A549 treated with dexamethasone at 1 μM for 4 hours (cell line): ENCODE results near the gene ZMAT3. TPM values are rescaled to one million over a fixed set of nuclear protein-coding genes. Genes with fewer than 3 reads are reported as not detected.

ENCODE experiments used
- total RNA-seq: library from RNA; stranded (reverse); fragments of 200-300 nt; extraction: Qiagen RNA extraction; gene quantifications from 5 replicates; pipeline ENCODE4 v1.2.3, GENCODE V29; 2022

The ZMAT3 gene, protein sequence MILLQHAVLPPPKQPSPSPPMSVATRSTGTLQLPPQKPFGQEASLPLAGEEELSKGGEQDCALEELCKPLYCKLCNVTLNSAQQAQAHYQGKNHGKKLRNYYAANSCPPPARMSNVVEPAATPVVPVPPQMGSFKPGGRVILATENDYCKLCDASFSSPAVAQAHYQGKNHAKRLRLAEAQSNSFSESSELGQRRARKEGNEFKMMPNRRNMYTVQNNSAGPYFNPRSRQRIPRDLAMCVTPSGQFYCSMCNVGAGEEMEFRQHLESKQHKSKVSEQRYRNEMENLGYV
- 5.4 to 9.4 TPM (median 7.8 TPM) in 5 replicates for total RNA-seq

DNA sequence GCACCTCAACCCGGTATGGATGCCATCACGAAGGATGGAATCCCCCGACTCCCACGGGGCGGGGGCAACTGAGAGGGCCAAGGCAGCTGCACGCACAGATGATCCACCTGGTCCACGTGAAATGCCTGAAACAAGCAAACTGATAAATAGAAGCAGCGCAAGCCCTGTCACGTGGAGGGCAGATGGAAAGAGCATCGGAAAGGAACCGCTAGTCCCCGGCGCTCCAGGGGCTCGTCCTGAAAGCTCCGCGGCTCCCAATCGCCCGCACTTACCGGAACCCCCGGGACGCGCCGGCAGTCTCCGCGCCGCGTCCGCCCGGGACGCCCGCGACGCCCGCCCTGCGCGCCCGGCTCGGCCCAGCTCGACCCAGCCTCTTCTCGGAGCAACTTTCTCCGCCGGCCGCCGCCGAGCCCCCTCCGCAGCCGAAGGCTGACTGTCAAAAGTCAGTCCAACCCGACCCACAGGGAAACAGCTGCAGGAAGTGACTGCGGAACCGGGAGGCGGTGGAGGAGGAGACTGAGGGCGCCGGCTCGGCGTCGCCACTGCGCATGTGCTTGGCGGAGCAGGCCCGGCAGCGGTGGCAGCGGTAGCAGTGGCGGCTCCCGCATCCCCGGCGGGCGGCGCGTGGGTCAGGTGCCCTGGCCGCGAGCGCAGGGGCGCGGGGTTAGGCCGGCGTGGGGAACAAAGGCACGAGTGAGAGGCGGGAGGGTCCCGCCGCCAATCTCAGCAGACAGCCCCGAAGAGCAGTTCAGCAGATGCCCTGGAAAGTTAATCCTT is at the start of gene ZMAT3:
Gene ZMAT3, minus strand, starts transcription at position 487 of the 777 bp plus-strand sequence. CDS start 4,057 bp downstream, outside the sequence.

Other genes with a start within 250 kb of the ZMAT3 start
- 4.6 to 9.3 TPM (median 7.2 TPM) in 5 replicates for gene PIK3CA, start 76.5 kb upstream of the ZMAT3 start, total RNA-seq
- gene KCNMB3, start 179.3 kb upstream of the ZMAT3 start, total RNA-seq: 0.90 to 1.5 TPM (median 1.3 TPM) in 5 replicates